Measurements from ENCODE around the gene PCED1B.

The PCED1B gene

GRCh38 chr12:47120736-47121135 lies 41.3 kb downstream of the PCED1B start:
- DNase-seq (ENCODE audit: low read depth), result no peak

- no peak for DNase-seq (ENCODE audit: low read depth)
Measured at GRCh38 chr12:47121146-47121545, 41.7 kb downstream of the PCED1B start.

- no peak for DNase-seq (ENCODE audit: low read depth)
Measured at GRCh38 chr12:47122602-47123001, 43.2 kb downstream of the PCED1B start.

- no peak for DNase-seq (ENCODE audit: low read depth)
Measured at GRCh38 chr12:47123730-47124129, 44.3 kb downstream of the PCED1B start.

GRCh38 chr12:47124451-47124850 lies 45.0 kb downstream of the PCED1B start:
- no peak for DNase-seq (ENCODE audit: low read depth)

- no peak for DNase-seq (ENCODE audit: low read depth)
Measured at GRCh38 chr12:47126246-47126645, 46.8 kb downstream of the PCED1B start.

GRCh38 chr12:47131011-47131410 lies 51.6 kb downstream of the PCED1B start:
- no peak for DNase-seq (ENCODE audit: low read depth)

GRCh38 chr12:47134005-47134404 lies 54.6 kb downstream of the PCED1B start:
- no peak for DNase-seq (ENCODE audit: low read depth)

GRCh38 chr12:47135578-47135977 lies 56.2 kb downstream of the PCED1B start:
- no peak for DNase-seq (ENCODE audit: low read depth)

GRCh38 chr12:47139000-47139681 lies 59.7 kb downstream of the PCED1B start:
- no peak for DNase-seq (ENCODE audit: low read depth)

DNA sequence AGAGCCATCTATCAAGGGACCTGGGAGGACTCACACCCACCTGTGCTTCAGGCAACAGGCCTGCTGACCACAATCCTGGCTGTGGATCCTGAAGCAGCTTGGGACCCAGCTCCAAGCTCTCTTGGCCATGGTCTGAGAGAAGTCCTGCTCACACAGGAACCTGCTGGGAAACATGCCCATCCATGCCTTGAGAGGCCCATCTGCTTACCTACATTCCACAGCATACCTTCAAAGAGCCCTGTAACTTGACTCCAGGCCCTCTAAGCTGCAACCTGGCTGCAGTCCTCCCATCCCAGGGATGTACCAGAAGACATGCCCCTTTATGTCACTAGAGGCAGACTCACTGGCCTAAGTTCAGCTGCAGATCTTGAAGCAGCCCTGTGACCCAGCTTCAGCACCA lies 62.0 kb downstream of the PCED1B start:
- no peak for DNase-seq (ENCODE audit: low read depth)

GRCh38 chr12:47144769-47145168 lies 65.3 kb downstream of the PCED1B start:
- no peak for DNase-seq (ENCODE audit: low read depth)

- no peak for DNase-seq (ENCODE audit: low read depth)
Measured at GRCh38 chr12:47145188-47145587, 65.8 kb downstream of the PCED1B start.

GRCh38 chr12:47147739-47148138 lies 68.3 kb downstream of the PCED1B start:
- DNase-seq (ENCODE audit: low read depth), result no peak

GRCh38 chr12:47149146-47149545 lies 69.7 kb downstream of the PCED1B start:
- DNase-seq (ENCODE audit: low read depth), result no peak

DNA sequence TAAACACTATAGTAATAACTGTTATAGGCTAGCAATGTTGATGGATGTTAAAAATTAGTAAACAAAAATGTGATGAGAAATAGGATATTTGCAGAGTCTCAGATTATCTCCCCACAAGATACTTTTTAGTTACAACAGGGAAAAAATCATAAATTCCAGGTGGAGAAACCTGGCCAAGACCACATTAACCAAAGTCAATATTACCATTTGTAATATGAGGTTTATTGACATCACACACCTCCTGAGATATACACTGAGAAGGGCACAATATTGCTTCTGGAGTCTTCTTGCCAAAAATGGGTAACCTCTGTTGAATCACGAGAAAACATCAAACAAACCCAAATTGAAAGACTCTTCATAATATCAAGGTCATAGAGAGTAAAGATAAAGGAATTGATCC lies 72.7 kb downstream of the PCED1B start:
- no peak for DNase-seq (ENCODE audit: low read depth)

GRCh38 chr12:47155457-47156166 lies 76.2 kb downstream of the PCED1B start:
- DNase-seq (ENCODE audit: low read depth), result no peak

DNA sequence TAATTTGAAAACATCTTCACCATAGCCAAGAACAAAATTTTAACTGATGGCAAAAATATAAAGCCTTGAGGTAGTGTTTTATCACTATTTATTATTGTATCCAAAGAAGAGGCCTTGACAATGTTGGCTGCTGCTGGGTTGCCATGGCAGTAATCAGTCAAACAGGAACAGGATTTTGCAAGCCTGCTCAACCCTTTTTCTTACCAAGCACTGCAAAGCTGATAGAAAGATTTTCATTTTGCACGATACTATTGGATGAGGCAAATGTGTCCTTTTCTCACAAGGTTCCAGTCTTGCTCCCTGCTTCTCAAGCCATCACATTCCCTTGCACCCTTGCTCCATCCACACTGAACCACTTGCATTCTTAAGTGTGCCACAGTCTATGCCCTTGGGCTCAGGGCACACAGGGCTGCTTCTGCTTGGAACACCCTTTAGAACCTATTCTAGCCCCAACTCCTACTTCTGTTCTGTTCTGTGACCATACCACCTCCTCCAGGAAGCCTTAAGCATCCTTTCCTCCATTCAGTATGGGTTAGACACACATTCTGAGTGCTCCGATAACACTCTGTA lies 76.8 kb downstream of the PCED1B start:
- no peak for DNase-seq (ENCODE audit: low read depth)

DNA sequence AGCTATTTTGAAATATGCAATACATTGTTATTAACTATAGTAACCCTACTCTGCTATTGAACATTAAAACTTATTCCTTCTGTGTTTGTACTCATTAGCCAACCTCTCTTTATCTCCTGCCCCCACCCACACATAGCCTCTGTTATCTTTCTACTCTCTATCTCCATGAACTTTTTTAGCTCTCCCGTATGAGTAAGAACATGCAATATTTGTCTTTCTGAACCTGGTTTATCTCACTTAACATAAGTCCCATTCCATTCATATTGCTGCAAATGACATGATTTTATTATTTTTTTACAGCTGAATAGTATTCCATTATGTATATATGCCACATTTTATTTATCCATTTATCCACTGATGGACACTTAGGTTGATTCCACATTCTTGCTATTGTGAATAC lies 79.4 kb downstream of the PCED1B start:
- no peak for DNase-seq (ENCODE audit: low read depth)

DNA sequence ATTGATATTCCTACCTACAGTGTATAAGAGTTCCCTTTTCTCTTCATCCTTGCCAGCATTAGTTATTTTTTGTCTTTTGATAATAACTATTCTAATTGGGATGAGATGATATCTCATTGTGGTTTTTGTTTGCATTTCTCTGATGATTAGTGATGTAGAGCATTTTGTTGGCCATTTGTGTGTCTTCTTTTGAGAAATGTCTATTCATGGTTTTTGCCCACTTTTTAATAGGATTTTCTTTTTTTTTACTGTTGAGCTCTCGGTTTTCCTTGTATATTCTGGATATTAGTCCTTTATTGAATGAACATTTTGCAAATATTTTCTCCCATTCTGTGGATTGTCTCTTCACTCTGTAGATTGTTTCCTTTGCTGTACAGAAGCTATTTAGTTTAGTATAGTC lies 79.9 kb downstream of the PCED1B start:
- DNase-seq (ENCODE audit: low read depth), result no peak

DNA sequence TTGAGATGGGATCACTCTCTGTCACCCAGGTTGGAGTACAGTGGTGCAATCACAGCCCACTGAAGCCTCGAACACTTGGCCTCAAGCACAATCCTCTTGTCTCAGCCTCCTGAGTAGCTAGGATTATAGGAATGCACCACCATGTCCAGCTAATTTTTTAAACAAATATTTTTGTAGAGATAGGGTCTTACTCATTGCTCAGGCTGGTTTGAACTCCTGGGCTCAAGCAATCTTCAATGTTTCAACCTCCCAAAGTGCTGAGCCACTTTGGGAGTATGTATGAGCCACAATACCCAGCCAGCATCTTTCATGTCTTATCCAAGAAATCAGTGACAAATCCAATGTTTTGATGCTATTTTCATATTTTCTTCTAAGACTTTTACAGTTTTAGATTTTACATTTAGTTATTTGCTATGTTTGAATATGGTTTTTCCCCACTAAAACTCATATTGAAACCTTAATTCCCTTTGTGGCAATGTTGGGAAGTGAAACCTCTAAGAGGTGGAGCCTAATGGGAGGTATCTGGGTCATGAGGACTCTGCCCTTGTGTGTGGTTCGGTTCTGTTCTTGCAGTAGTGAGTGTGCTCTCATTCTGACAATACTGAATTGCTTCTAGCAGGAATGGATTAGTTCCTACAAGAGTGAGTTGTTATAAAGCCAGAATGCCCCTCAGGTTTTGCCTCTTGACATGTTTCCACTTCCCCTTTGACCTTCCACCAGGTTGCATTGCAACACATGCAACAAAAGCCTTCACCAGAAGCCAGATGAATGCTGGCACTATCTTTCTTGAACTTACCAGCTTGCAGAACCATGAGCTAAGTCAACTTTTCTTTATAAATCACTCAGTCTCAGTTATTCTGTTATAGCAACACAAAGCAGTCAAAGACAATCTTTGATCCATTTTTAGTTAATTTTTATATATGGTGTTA lies 81.2 kb downstream of the PCED1B start:
- DNase-seq (ENCODE audit: low read depth), result no peak

GRCh38 chr12:47164116-47164515 lies 84.7 kb downstream of the PCED1B start:
- DNase-seq (ENCODE audit: low read depth), result no peak

Data from activated T-cell treated with anti-CD3 and anti-CD28 coated beads for 1 hour (primary cell).